ENCODE results near the gene SPAG16. TPM values are rescaled to one million over a fixed set of nuclear protein-coding genes. Genes with fewer than 3 reads are reported as not detected.
A peak's percentile ranks its signal among the peaks of the same experiment; 100 is the strongest.

The SPAG16 gene
- total RNA-seq, 1 experiment from 2014 or later, result 21.5 TPM

DNA sequence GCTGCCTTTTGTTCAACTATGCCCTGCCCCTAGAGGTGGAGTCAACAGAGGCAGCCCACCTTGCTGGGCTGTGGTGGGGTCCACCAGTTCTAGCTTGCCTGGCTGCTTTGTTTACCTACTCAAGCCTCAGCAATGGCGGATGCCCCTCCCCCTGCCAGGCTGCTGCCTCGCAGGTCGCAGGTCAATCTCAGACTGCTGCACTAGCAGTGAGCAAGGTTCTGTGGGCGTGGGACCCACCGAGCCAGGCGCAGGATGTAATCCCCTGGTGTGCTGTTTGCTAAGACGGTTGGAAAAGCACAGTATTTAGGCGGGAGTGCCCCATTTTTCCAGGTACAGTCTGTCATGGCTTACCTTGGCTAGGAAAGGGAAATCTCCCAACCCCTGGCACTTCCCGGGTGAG, 993.6 kb downstream of the SPAG16 start:
- H3K27me3 ChIP-seq (replicated peaks; ENCODE audit: control insufficient read depth, insufficient read depth, low read length), result no peaks in the 10 kb centered on the region
- H3K9me3 ChIP-seq, result no peaks in the 10 kb centered on the region
- BruUV-seq (replicated peaks), result no TSS peak
- no peak overlapping the region for H3K4me3 Mint-ChIP-seq (ENCODE audit: unreplicated experiment)
- no peaks in the 10 kb centered on the region for H3K27me3 Mint-ChIP-seq (ENCODE audit: insufficient read depth, unreplicated experiment)
- H3K4me1 ChIP-seq, result no peaks in the 10 kb centered on the region
- no peaks in the 10 kb centered on the region for H3K36me3 ChIP-seq (ENCODE audit: control insufficient read depth, insufficient read depth, low read length)
- no peaks in the 10 kb centered on the region for H3K4me1 Mint-ChIP-seq (ENCODE audit: low read depth, unreplicated experiment)
- TF ChIP-seq, protein P1, sequence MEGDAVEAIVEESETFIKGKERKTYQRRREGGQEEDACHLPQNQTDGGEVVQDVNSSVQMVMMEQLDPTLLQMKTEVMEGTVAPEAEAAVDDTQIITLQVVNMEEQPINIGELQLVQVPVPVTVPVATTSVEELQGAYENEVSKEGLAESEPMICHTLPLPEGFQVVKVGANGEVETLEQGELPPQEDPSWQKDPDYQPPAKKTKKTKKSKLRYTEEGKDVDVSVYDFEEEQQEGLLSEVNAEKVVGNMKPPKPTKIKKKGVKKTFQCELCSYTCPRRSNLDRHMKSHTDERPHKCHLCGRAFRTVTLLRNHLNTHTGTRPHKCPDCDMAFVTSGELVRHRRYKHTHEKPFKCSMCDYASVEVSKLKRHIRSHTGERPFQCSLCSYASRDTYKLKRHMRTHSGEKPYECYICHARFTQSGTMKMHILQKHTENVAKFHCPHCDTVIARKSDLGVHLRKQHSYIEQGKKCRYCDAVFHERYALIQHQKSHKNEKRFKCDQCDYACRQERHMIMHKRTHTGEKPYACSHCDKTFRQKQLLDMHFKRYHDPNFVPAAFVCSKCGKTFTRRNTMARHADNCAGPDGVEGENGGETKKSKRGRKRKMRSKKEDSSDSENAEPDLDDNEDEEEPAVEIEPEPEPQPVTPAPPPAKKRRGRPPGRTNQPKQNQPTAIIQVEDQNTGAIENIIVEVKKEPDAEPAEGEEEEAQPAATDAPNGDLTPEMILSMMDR (IDR thresholded peaks at IDR 0.05; ENCODE audit: insufficient read depth in 1 of 2, low read depth in 1 of 2, low read length in 1 of 2, severe bottlenecking in 1 of 2, unreplicated experiment in 1 of 2), result no peak
- no peak overlapping the region for H3K27ac Mint-ChIP-seq (ENCODE audit: unreplicated experiment)
- intact Hi-C loops (cut with micrococcal nuclease; ENCODE audit: unreplicated experiment), result no loop called here
- ChIA-PET POLR2A (no interaction called here), CTCF (no interaction called here)
- no peak for DNase-seq
- H3K36me3 Mint-ChIP-seq (ENCODE audit: insufficient read depth, unreplicated experiment), result no peaks in the 10 kb centered on the region
- H3K4me3 ChIP-seq (ENCODE audit: low read depth, low read length), result no peak overlapping the region
- no peaks in the 10 kb centered on the region for H3K9me3 Mint-ChIP-seq (ENCODE audit: unreplicated experiment)

DNA sequence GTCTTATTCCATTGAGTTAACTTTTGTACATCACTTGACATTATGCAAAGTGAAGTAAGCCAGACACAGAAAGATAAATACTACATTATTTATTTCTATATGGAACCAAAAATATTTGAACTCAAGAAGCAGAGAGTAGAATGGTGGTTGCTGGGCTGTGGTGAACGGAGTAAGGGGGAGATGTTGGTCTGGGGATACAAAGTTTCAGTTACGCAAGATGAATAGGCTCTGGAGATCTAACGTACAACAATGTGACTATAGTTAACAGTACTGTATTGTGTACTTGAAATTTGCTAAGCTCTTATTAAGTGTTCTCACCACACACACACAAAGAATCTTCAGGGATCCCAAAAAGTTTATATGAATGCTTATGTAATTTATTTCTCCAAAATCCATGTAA, 1001.7 kb downstream of the SPAG16 start:
- Mint-ChIP-seq H3K27ac (ENCODE audit: unreplicated experiment) (no peak overlapping the region), H3K27me3 (ENCODE audit: insufficient read depth, unreplicated experiment) (no peaks in the 10 kb centered on the region), H3K4me3 (ENCODE audit: unreplicated experiment) (no peak overlapping the region), H3K4me1 (ENCODE audit: low read depth, unreplicated experiment) (no peaks in the 10 kb centered on the region), H3K36me3 (ENCODE audit: insufficient read depth, unreplicated experiment) (no peaks in the 10 kb centered on the region), H3K9me3 (ENCODE audit: unreplicated experiment) (no peaks in the 10 kb centered on the region)
- Histone ChIP-seq H3K27me3 (replicated peaks; ENCODE audit: control insufficient read depth, insufficient read depth, low read length) (no peaks in the 10 kb centered on the region), H3K9me3 (no peaks in the 10 kb centered on the region), H3K4me1 (no peaks in the 10 kb centered on the region), H3K36me3 (ENCODE audit: control insufficient read depth, insufficient read depth, low read length) (no peaks in the 10 kb centered on the region), H3K4me3 (ENCODE audit: low read depth, low read length) (no peak overlapping the region)
- intact Hi-C loops (cut with micrococcal nuclease; ENCODE audit: unreplicated experiment), result no loop called here
- BruUV-seq (replicated peaks), result no TSS peak
- CTCF ChIA-PET, result no interaction called here
- POLR2A ChIA-PET, result no interaction called here
- TF ChIP-seq, protein P1 (IDR thresholded peaks at IDR 0.05; ENCODE audit: insufficient read depth in 1 of 2, low read depth in 1 of 2, low read length in 1 of 2, severe bottlenecking in 1 of 2, unreplicated experiment in 1 of 2), result no peak
- DNase-seq, result no peak

DNA sequence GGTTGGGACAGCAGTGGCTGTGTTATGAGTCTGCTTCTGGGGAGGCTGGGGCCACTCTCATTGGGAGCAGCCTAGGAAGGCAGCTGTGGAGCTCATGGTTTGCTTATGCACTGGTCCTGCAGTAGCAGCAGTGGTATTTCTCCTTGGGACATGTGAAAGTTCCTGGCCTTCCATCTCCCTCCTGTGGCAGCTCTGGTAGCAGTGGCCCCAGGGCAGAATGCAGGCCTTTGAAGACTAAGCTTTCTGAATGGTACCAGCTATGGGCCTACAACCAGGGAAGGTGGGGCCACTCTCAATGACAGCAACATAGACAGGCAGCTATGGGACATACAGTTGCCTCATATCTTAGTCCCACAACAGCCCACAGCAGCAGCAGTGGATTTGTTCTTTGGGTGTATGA, 1009.3 kb downstream of the SPAG16 start:
- H3K4me3 Mint-ChIP-seq (ENCODE audit: unreplicated experiment), result no peak overlapping the region
- Histone ChIP-seq H3K4me1 (no peaks in the 10 kb centered on the region), H3K36me3 (ENCODE audit: control insufficient read depth, insufficient read depth, low read length) (no peaks in the 10 kb centered on the region), H3K9me3 (no peaks in the 10 kb centered on the region), H3K27me3 (replicated peaks; ENCODE audit: control insufficient read depth, insufficient read depth, low read length) (no peaks in the 10 kb centered on the region), H3K4me3 (ENCODE audit: low read depth, low read length) (no peak overlapping the region)
- no peaks in the 10 kb centered on the region for H3K27me3 Mint-ChIP-seq (ENCODE audit: insufficient read depth, unreplicated experiment)
- H3K27ac Mint-ChIP-seq (ENCODE audit: unreplicated experiment), result no peak overlapping the region
- no TSS peak for BruUV-seq (replicated peaks)
- no peaks in the 10 kb centered on the region for H3K36me3 Mint-ChIP-seq (ENCODE audit: insufficient read depth, unreplicated experiment)
- intact Hi-C loops (cut with micrococcal nuclease; ENCODE audit: unreplicated experiment), result no loop called here
- H3K4me1 Mint-ChIP-seq (ENCODE audit: low read depth, unreplicated experiment), result no peaks in the 10 kb centered on the region
- POLR2A ChIA-PET, result no interaction called here
- peaks cover 20% of the 10 kb centered on the region for H3K9me3 Mint-ChIP-seq (ENCODE audit: unreplicated experiment)
- CTCF ChIA-PET, result interaction anchor here (0.5 kb wide), 1 partner anchor 18 kb away, joined by 3 read pairs; no protein-coding TSS in a partner anchor
- TF ChIP-seq, protein P1 (IDR thresholded peaks at IDR 0.05; ENCODE audit: insufficient read depth in 1 of 2, low read depth in 1 of 2, low read length in 1 of 2, severe bottlenecking in 1 of 2, unreplicated experiment in 1 of 2), result no peak
- peak in 1 of 2 experiments; percentile 3 for DNase-seq
